WTC11 (cell line): ENCODE data around the gene FOXI2. TPM values are rescaled to one million over a fixed set of nuclear protein-coding genes. Genes with fewer than 3 reads are reported as not detected.

Experiments used
- ATAC-seq: fragments of 200-7000 bp; cut with Tn5 transposase; 2 replicates; pipeline ENCODE4 v1.10.0; 2021; ENCODE audit warnings: mild to moderate bottlenecking, moderate library complexity
- CTCF ChIA-PET: fragments of 300-600 bp; sonication (Branson Sonifier 250); formaldehyde crosslinking; loops from one replicate; lab custom pipeline; 2021; ENCODE audit warnings: antibody characterized with exemption; lab: Charles Lee
- POLR2A ChIA-PET: fragments of 350-600 bp; sonication (Branson Sonifier 250); formaldehyde crosslinking; loops from one replicate; lab custom pipeline; 2021; ENCODE audit warnings: antibody characterized with exemption; lab: Charles Lee
- DNase-seq: peaks from one replicate; pipeline ENCODE4 v3.0.0; 2021; ENCODE audit warnings: low spot score
- H3K27ac Mint-ChIP-seq: 2 replicates; pipeline ENCODE4 v1.8.0; 2021; ENCODE audit warnings: mixed read lengths
- H3K27me3 Mint-ChIP-seq: 2 replicates; pipeline ENCODE4 v1.8.0; 2021; ENCODE audit warnings: low read depth, mild to moderate bottlenecking, moderate library complexity, mixed read lengths
- H3K36me3 Mint-ChIP-seq: 2 replicates; pipeline ENCODE4 v1.8.0; 2021; ENCODE audit warnings: mixed read lengths
- H3K4me1 Mint-ChIP-seq: 2 replicates; pipeline ENCODE4 v1.8.0; 2022; ENCODE audit warnings: mixed read lengths
- H3K4me3 Mint-ChIP-seq: 2 replicates; pipeline ENCODE4 v1.8.0; 2021; ENCODE audit warnings: mild to moderate bottlenecking, moderate library complexity, mixed read lengths
- H3K9me3 Mint-ChIP-seq: 2 replicates; pipeline ENCODE4 v1.8.0; 2021; ENCODE audit warnings: mixed read lengths
- AFF4 ChIP-seq: sonication (generic); formaldehyde crosslinking; IDR thresholded peaks from 2 replicates; pipeline ENCODE4 v1.8.1; 2023; ENCODE audit warnings: mild to moderate bottlenecking, missing genetic modification reagents, borderline replicate concordance
- AR ChIP-seq: fragments of 250-450 bp; sonication (Bioruptor Pico); IDR thresholded peaks from 2 replicates; pipeline ENCODE4 v1.9.0; 2021; ENCODE audit warnings: mild to moderate bottlenecking
- E2F5 ChIP-seq: sonication (generic); formaldehyde crosslinking; IDR thresholded peaks from 2 replicates; pipeline ENCODE4 v1.8.1; 2022; ENCODE audit warnings: mild to moderate bottlenecking, moderate library complexity, missing genetic modification reagents
- EMX1 ChIP-seq: fragments of 250-450 bp; sonication (Bioruptor Pico); IDR thresholded peaks from 2 replicates; pipeline ENCODE4 v1.8.0; 2021; ENCODE audit warnings: mild to moderate bottlenecking
- ERG ChIP-seq: fragments of 250-450 bp; sonication (Bioruptor Pico); IDR thresholded peaks from 2 replicates; pipeline ENCODE4 v1.8.0; 2021; ENCODE audit warnings: mild to moderate bottlenecking
- FOXP4 ChIP-seq: sonication (generic); formaldehyde crosslinking; IDR thresholded peaks from 2 replicates; pipeline ENCODE4 v1.8.0; 2022; ENCODE audit warnings: mild to moderate bottlenecking, missing genetic modification reagents
- GABPB1 ChIP-seq: sonication (generic); formaldehyde crosslinking; IDR thresholded peaks from 2 replicates; pipeline ENCODE4 v1.8.1; 2023; ENCODE audit warnings: mild to moderate bottlenecking, missing genetic modification reagents
- GRHL2 ChIP-seq: fragments of 250-450 bp; sonication (Bioruptor Pico); IDR thresholded peaks from 2 replicates; pipeline ENCODE4 v1.8.0; 2022; ENCODE audit warnings: mild to moderate bottlenecking, moderate library complexity; ENCODE audit not compliant: insufficient replicate concordance, severe bottlenecking
- IRF2 ChIP-seq: sonication (generic); formaldehyde crosslinking; IDR thresholded peaks from 2 replicates; pipeline ENCODE4 v1.8.0; 2022; ENCODE audit warnings: low read depth, missing genetic modification reagents, borderline replicate concordance
- MAX ChIP-seq: sonication (generic); formaldehyde crosslinking; IDR thresholded peaks from 2 replicates; pipeline ENCODE4 v1.8.0; 2022; ENCODE audit warnings: mild to moderate bottlenecking, missing genetic modification reagents
- NFE2L1 ChIP-seq: sonication (generic); formaldehyde crosslinking; IDR thresholded peaks from 2 replicates; pipeline ENCODE4 v1.8.1; 2023; ENCODE audit warnings: missing genetic modification reagents
- NFYB ChIP-seq: sonication (generic); formaldehyde crosslinking; conservative IDR thresholded peaks from 2 replicates; pipeline ENCODE4 v1.8.0; 2022; ENCODE audit warnings: low read depth, missing genetic modification reagents
- NR2C2 ChIP-seq: sonication (generic); formaldehyde crosslinking; IDR thresholded peaks from 2 replicates; pipeline ENCODE4 v1.8.0; 2022; ENCODE audit warnings: mild to moderate bottlenecking, missing genetic modification reagents
- OVOL2 ChIP-seq: fragments of 250-450 bp; sonication (Bioruptor Pico); IDR thresholded peaks from 2 replicates; pipeline ENCODE4 v1.9.0; 2021; ENCODE audit warnings: mild to moderate bottlenecking, borderline replicate concordance
- PRRX2 ChIP-seq: fragments of 250-450 bp; sonication (Bioruptor Pico); IDR thresholded peaks from 2 replicates; pipeline ENCODE4 v1.8.0; 2021; ENCODE audit warnings: mild to moderate bottlenecking
- RELA ChIP-seq: sonication (generic); formaldehyde crosslinking; IDR thresholded peaks from 2 replicates; pipeline ENCODE4 v1.8.1; 2022; ENCODE audit warnings: missing genetic modification reagents, mild to moderate bottlenecking, borderline replicate concordance
- RORB ChIP-seq: fragments of 250-450 bp; sonication (Bioruptor Pico); IDR thresholded peaks from 2 replicates; pipeline ENCODE4 v1.9.0; 2021; ENCODE audit warnings: mild to moderate bottlenecking
- TEAD1 ChIP-seq: sonication (generic); formaldehyde crosslinking; IDR thresholded peaks from 2 replicates; pipeline ENCODE4 v1.8.0; 2022; ENCODE audit warnings: mild to moderate bottlenecking, missing genetic modification reagents
- USF1 ChIP-seq: sonication (generic); formaldehyde crosslinking; IDR thresholded peaks from 2 replicates; pipeline ENCODE4 v1.8.0; 2022; ENCODE audit warnings: mild to moderate bottlenecking, missing genetic modification reagents
- USF2 ChIP-seq: sonication (generic); formaldehyde crosslinking; IDR thresholded peaks from 2 replicates; pipeline ENCODE4 v1.8.1; 2023; ENCODE audit warnings: mild to moderate bottlenecking, missing genetic modification reagents, moderate library complexity
- ZBTB43 ChIP-seq: sonication (generic); formaldehyde crosslinking; IDR thresholded peaks from 2 replicates; pipeline ENCODE4 v1.8.1; 2023; ENCODE audit warnings: mild to moderate bottlenecking, missing genetic modification reagents
- ZNF121 ChIP-seq: sonication (generic); formaldehyde crosslinking; IDR thresholded peaks from 2 replicates; pipeline ENCODE4 v1.8.0; 2023; ENCODE audit warnings: missing genetic modification reagents
- total RNA-seq: library from RNA; stranded (reverse); gene quantifications from 3 replicates; pipeline ENCODE4 v1.2.3, GENCODE V29; 2021

The FOXI2 gene
- total RNA-seq, 1 experiment from 2014 or later = 1.7 TPM

- POLR2A ChIA-PET = no interaction called here
- Mint-ChIP-seq H3K27me3 (peaks cover 2% of the 10 kb centered on the region; the same call in 1 of the 2 replicates), H3K27ac (no peak overlapping the region), H3K36me3 (no peaks in the 10 kb centered on the region), H3K4me3 (no peak overlapping the region), H3K4me1 (peaks cover 6% of the 10 kb centered on the region), H3K9me3 (peaks cover 4% of the 10 kb centered on the region)
- no peak for DNase-seq
- TF ChIP-seq ZNF121 = no peak
- no peak for TF ChIP-seq AR (CRISPR knock-in tag)
- TF ChIP-seq TEAD1 (CRISPR knock-in tag) = no peak
- TF ChIP-seq USF2 (CRISPR knock-in tag) = no peak
- no peak for TF ChIP-seq ZBTB43 (CRISPR knock-in tag)
- TF ChIP-seq IRF2 (CRISPR knock-in tag) = no peak
- no peak for TF ChIP-seq GABPB1
- TF ChIP-seq MAX = no peak
- CTCF ChIA-PET = interaction anchor here (0.7 to 2.5 kb wide), 6 partner anchors 15 to 314 kb away, joined by 3 to 10 read pairs (median 4); no protein-coding TSS in a partner anchor
- ATAC-seq = peak; percentile 77
These were observed 18.8 kb downstream of the FOXI2 start for GRCh38 chr10:127755753-127756152.

- Mint-ChIP-seq H3K4me3 (no peak overlapping the region), H3K27me3 (peaks cover 2% of the 10 kb centered on the region; the same call in 1 of the 2 replicates), H3K9me3 (peaks cover 4% of the 10 kb centered on the region), H3K4me1 (peaks cover 6% of the 10 kb centered on the region), H3K36me3 (no peaks in the 10 kb centered on the region), H3K27ac (no peak overlapping the region)
- DNase-seq = no peak
- ChIA-PET POLR2A (no interaction called here), CTCF (interaction anchor here (1.0 to 2.5 kb wide), 7 partner anchors 18 to 313 kb away, joined by 3 to 11 read pairs (median 4); partner anchors contain the start of gene PTPRE)
- ATAC-seq = no peak
- no peak for TF ChIP-seq USF1 (CRISPR knock-in tag)
- no peak for TF ChIP-seq PRRX2
- no peak for TF ChIP-seq E2F5 (CRISPR knock-in tag)
- TF ChIP-seq NR2C2 (CRISPR knock-in tag) = no peak
- no peak for TF ChIP-seq RORB
- TF ChIP-seq FOXP4 (CRISPR knock-in tag) = no peak
- no peak for TF ChIP-seq EMX1 (CRISPR knock-in tag)
- no peak for TF ChIP-seq AFF4
- TF ChIP-seq NFE2L1 (CRISPR knock-in tag) = no peak
- TF ChIP-seq ERG = no peak
- TF ChIP-seq NFYB (CRISPR knock-in tag) = no peak
- TF ChIP-seq OVOL2 (CRISPR knock-in tag) = no peak
- no peak for TF ChIP-seq GRHL2 (CRISPR knock-in tag)
- no peak for TF ChIP-seq RELA
These were observed 19.3 kb downstream of the FOXI2 start for GRCh38 chr10:127756264-127756663.
